Activated CD4-positive, alpha-beta memory T cell treated with anti-CD3 and anti-CD28 coated beads for 36 hours (primary cell): ENCODE measurements around the gene NEURL1. TPM values are rescaled to one million over a fixed set of nuclear protein-coding genes. Genes with fewer than 3 reads are reported as not detected.

Experiments used
- CTCF ChIA-PET: fragments of 350-600 bp; sonication (Branson Sonifier 250); formaldehyde crosslinking; loops from one replicate; lab custom pipeline; 2021; ENCODE audit warnings: antibody characterized with exemption, inconsistent platforms; lab: Charles Lee
- POLR2A ChIA-PET: fragments of 350-600 bp; sonication (Branson Sonifier 250); formaldehyde crosslinking; loops from one replicate; lab custom pipeline; 2021; ENCODE audit warnings: antibody characterized with exemption; lab: Charles Lee
- DNase-seq: peaks from one replicate; pipeline ENCODE4 v3.0.0-alpha.2; 2020
- H3K27ac Mint-ChIP-seq: one replicate; pipeline ENCODE4 v1.8.0; 2021; ENCODE audit warnings: mixed read lengths
- H3K27me3 Mint-ChIP-seq: one replicate; pipeline ENCODE4 v1.8.0; 2021; ENCODE audit warnings: mixed read lengths
- H3K36me3 Mint-ChIP-seq: one replicate; pipeline ENCODE4 v1.8.0; 2021; ENCODE audit warnings: mixed read lengths
- H3K4me1 Mint-ChIP-seq: one replicate; pipeline ENCODE4 v1.8.0; 2021; ENCODE audit warnings: low read depth, mixed read lengths
- H3K4me3 Mint-ChIP-seq: one replicate; pipeline ENCODE4 v1.8.0; 2021; ENCODE audit warnings: mild to moderate bottlenecking, mixed read lengths
- H3K9me3 Mint-ChIP-seq: one replicate; pipeline ENCODE4 v1.8.0; 2021; ENCODE audit warnings: mixed read lengths
- intact Hi-C: fragments of 100-400 bp; cut with micrococcal nuclease; formaldehyde crosslinking; loops from one replicate; pipeline ENCODE4 v1.15.1; 2023
- total RNA-seq, 2 experiments: library from RNA; stranded (reverse); gene quantifications; one replicate each; pipeline ENCODE4 v1.2.3, GENCODE V29; 2021

NEURL1 gene
- total RNA-seq, 2 experiments from 2014 or later: 1.8 to 2.4 TPM

GRCh38 chr10:103563231-103564115, 70.0 kb downstream of the NEURL1 start:
- Mint-ChIP-seq H3K27ac (no peak overlapping the region), H3K4me3 (no peak overlapping the region), H3K36me3 (no peaks in the 10 kb centered on the region), H3K27me3 (peaks cover 10% of the 10 kb centered on the region), H3K9me3 (no peaks in the 10 kb centered on the region), H3K4me1 (no peaks in the 10 kb centered on the region)
- DNase-seq: no peak
- intact Hi-C loops: loop anchor here (2.0 kb wide), 1 partner anchor 147 kb away; no protein-coding TSS in a partner anchor
- POLR2A ChIA-PET: no interaction called here
- CTCF ChIA-PET: interaction anchor here (0.6 to 3.1 kb wide), 22 partner anchors 8 to 229 kb away, joined by 3 to 24 read pairs (median 3); no protein-coding TSS in a partner anchor

GRCh38 chr10:103564116-103564501, 70.6 kb downstream of the NEURL1 start:
- Mint-ChIP-seq H3K36me3 (no peaks in the 10 kb centered on the region), H3K4me3 (no peak overlapping the region), H3K27me3 (peaks cover 8% of the 10 kb centered on the region), H3K4me1 (no peaks in the 10 kb centered on the region), H3K27ac (no peak overlapping the region), H3K9me3 (no peaks in the 10 kb centered on the region)
- ChIA-PET POLR2A (no interaction called here), CTCF (interaction anchor here (0.6 to 3.1 kb wide), 29 partner anchors 8 to 230 kb away, joined by 3 to 24 read pairs (median 3); partner anchors contain the start of gene NEURL1)
- intact Hi-C loops: loop anchor here (2.0 kb wide), 1 partner anchor 147 kb away; no protein-coding TSS in a partner anchor
- DNase-seq: no peak

GRCh38 chr10:103564776-103565520, 71.4 kb downstream of the NEURL1 start:
- ChIA-PET POLR2A (no interaction called here), CTCF (interaction anchor here (0.6 to 3.1 kb wide), 32 partner anchors 9 to 231 kb away, joined by 3 to 24 read pairs (median 3); partner anchors contain the start of gene NEURL1)
- DNase-seq: peak; percentile 74
- H3K9me3 Mint-ChIP-seq: no peaks in the 10 kb centered on the region
- H3K27ac Mint-ChIP-seq: no peak overlapping the region
- no peaks in the 10 kb centered on the region for H3K4me1 Mint-ChIP-seq
- intact Hi-C loops: loop anchor here (2.0 kb wide), 1 partner anchor 148 kb away; no protein-coding TSS in a partner anchor
- H3K4me3 Mint-ChIP-seq: no peak overlapping the region
- H3K36me3 Mint-ChIP-seq: no peaks in the 10 kb centered on the region
- peaks cover 4% of the 10 kb centered on the region for H3K27me3 Mint-ChIP-seq

- DNase-seq: no peak
- no peaks in the 10 kb centered on the region for H3K9me3 Mint-ChIP-seq
- H3K36me3 Mint-ChIP-seq: no peaks in the 10 kb centered on the region
- POLR2A ChIA-PET: no interaction called here
- no peak overlapping the region for H3K27ac Mint-ChIP-seq
- H3K4me1 Mint-ChIP-seq: no peaks in the 10 kb centered on the region
- peaks cover 2% of the 10 kb centered on the region for H3K27me3 Mint-ChIP-seq
- CTCF ChIA-PET: interaction anchor here (1.0 to 3.1 kb wide), 3 partner anchors 9 to 27 kb away, joined by 3 to 24 read pairs (median 6); no protein-coding TSS in a partner anchor
- intact Hi-C loops: no loop called here
- H3K4me3 Mint-ChIP-seq: no peak overlapping the region
These were observed 73.0 kb downstream of the NEURL1 start for GRCh38 chr10:103566536-103566935.

- Mint-ChIP-seq H3K36me3 (no peaks in the 10 kb centered on the region), H3K27ac (no peak overlapping the region), H3K9me3 (no peaks in the 10 kb centered on the region), H3K4me3 (no peak overlapping the region), H3K4me1 (no peaks in the 10 kb centered on the region), H3K27me3 (peaks cover 2% of the 10 kb centered on the region)
- ChIA-PET POLR2A (no interaction called here), CTCF (no interaction called here)
- DNase-seq: no peak
- intact Hi-C loops: no loop called here
These were observed 75.0 kb downstream of the NEURL1 start for GRCh38 chr10:103568505-103568904.

GRCh38 chr10:103569896-103570295, 76.4 kb downstream of the NEURL1 start:
- POLR2A ChIA-PET: no interaction called here
- CTCF ChIA-PET: no interaction called here
- no peaks in the 10 kb centered on the region for H3K4me1 Mint-ChIP-seq
- H3K27ac Mint-ChIP-seq: no peak overlapping the region
- no peak overlapping the region for H3K4me3 Mint-ChIP-seq
- intact Hi-C loops: no loop called here
- H3K27me3 Mint-ChIP-seq: peaks cover 3% of the 10 kb centered on the region
- no peak for DNase-seq
- no peaks in the 10 kb centered on the region for H3K9me3 Mint-ChIP-seq
- no peaks in the 10 kb centered on the region for H3K36me3 Mint-ChIP-seq

GRCh38 chr10:103570844-103571655, 77.5 kb downstream of the NEURL1 start:
- no peak overlapping the region for H3K4me3 Mint-ChIP-seq

GRCh38 chr10:103571656-103571975, 78.1 kb downstream of the NEURL1 start:
- POLR2A ChIA-PET: no interaction called here
- Mint-ChIP-seq H3K9me3 (no peaks in the 10 kb centered on the region), H3K36me3 (no peaks in the 10 kb centered on the region), H3K4me1 (no peaks in the 10 kb centered on the region), H3K27me3 (peaks cover 5% of the 10 kb centered on the region), H3K27ac (no peak overlapping the region), H3K4me3 (no peak overlapping the region)
- no peak for DNase-seq
- intact Hi-C loops: no loop called here
- CTCF ChIA-PET: interaction anchor here (1.1 kb wide), 1 partner anchor 114 kb away, joined by 6 read pairs; no protein-coding TSS in a partner anchor

More at GRCh38 chr10:103570844-103571655, 77.5 kb downstream of the NEURL1 start:
- H3K4me1 Mint-ChIP-seq: no peaks in the 10 kb centered on the region
- CTCF ChIA-PET: no interaction called here
- DNase-seq: no peak
- no peak overlapping the region for H3K27ac Mint-ChIP-seq
- H3K27me3 Mint-ChIP-seq: peaks cover 5% of the 10 kb centered on the region
- no peaks in the 10 kb centered on the region for H3K9me3 Mint-ChIP-seq
- H3K36me3 Mint-ChIP-seq: no peaks in the 10 kb centered on the region
- POLR2A ChIA-PET: no interaction called here
- intact Hi-C loops: no loop called here

GRCh38 chr10:103572347-103573204, 79.1 kb downstream of the NEURL1 start:
- Mint-ChIP-seq H3K27ac (no peak overlapping the region), H3K9me3 (no peaks in the 10 kb centered on the region), H3K27me3 (peaks cover 5% of the 10 kb centered on the region), H3K4me1 (no peaks in the 10 kb centered on the region), H3K36me3 (no peaks in the 10 kb centered on the region), H3K4me3 (no peak overlapping the region)
- CTCF ChIA-PET: interaction anchor here (1.1 kb wide), 1 partner anchor 113 kb away, joined by 6 read pairs; no protein-coding TSS in a partner anchor
- intact Hi-C loops: no loop called here
- POLR2A ChIA-PET: no interaction called here
- DNase-seq: no peak

GRCh38 chr10:103573205-103573487, 79.6 kb downstream of the NEURL1 start:
- Mint-ChIP-seq H3K4me3 (no peak overlapping the region), H3K27me3 (peaks cover 5% of the 10 kb centered on the region), H3K36me3 (no peaks in the 10 kb centered on the region), H3K27ac (no peak overlapping the region), H3K9me3 (no peaks in the 10 kb centered on the region), H3K4me1 (no peaks in the 10 kb centered on the region)
- no peak for DNase-seq
- ChIA-PET POLR2A (no interaction called here), CTCF (no interaction called here)
- intact Hi-C loops: no loop called here
